GM13976 (cell line): ENCODE results near the gene GRIN3B.

Experiments
- DNase-seq: peaks from one replicate; pipeline ENCODE4 v3.0.0; 2012; ENCODE audit warnings: low spot score
- in situ Hi-C: fragments of 300-500 bp; cut with MboI; formaldehyde crosslinking; loops from one replicate; pipeline ENCODE4 v1.12.0; 2022; ENCODE audit warnings: low sequenced_read_pairs, mixed read lengths, inconsistent platforms; ENCODE audit not compliant: unreplicated experiment
- TF ChIP-seq, protein P1 (sequence below): IDR thresholded peaks from 2 replicates; pipeline ENCODE4 v1.5.1; 2012; ENCODE audit warnings: borderline replicate concordance, mild to moderate bottlenecking; ENCODE audit not compliant: insufficient read depth; ENCODE audit errors: extremely low read depth, missing control alignments, control extremely low read depth

The GRIN3B gene

DNA sequence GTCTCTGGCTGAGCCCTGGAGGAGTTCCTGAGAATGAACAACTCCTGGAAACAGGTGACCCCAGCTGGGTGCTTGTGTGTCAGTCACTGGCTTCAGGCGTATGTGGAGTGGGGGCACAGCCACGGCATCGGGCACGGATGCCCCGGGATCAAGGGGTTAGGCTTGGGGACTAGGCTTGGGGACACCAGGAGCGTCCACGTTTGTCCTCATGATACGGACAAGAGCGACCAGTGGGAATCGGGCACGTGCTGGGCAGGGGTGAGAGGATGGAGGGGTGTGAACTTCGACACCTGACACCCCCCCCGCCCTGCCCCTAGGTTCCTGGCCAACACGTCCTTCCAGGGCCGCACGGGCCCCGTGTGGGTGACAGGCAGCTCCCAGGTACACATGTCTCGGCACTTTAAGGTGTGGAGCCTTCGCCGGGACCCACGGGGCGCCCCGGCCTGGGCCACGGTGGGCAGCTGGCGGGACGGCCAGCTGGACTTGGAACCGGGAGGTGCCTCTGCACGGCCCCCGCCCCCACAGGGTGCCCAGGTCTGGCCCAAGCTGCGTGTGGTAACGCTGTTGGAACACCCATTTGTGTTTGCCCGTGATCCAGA lies 4.1 kb downstream of the GRIN3B start:
- in situ Hi-C loops, result no loop called here
- DNase-seq, result no peak
- TF ChIP-seq, protein P1, sequence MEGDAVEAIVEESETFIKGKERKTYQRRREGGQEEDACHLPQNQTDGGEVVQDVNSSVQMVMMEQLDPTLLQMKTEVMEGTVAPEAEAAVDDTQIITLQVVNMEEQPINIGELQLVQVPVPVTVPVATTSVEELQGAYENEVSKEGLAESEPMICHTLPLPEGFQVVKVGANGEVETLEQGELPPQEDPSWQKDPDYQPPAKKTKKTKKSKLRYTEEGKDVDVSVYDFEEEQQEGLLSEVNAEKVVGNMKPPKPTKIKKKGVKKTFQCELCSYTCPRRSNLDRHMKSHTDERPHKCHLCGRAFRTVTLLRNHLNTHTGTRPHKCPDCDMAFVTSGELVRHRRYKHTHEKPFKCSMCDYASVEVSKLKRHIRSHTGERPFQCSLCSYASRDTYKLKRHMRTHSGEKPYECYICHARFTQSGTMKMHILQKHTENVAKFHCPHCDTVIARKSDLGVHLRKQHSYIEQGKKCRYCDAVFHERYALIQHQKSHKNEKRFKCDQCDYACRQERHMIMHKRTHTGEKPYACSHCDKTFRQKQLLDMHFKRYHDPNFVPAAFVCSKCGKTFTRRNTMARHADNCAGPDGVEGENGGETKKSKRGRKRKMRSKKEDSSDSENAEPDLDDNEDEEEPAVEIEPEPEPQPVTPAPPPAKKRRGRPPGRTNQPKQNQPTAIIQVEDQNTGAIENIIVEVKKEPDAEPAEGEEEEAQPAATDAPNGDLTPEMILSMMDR, result no peak

DNA sequence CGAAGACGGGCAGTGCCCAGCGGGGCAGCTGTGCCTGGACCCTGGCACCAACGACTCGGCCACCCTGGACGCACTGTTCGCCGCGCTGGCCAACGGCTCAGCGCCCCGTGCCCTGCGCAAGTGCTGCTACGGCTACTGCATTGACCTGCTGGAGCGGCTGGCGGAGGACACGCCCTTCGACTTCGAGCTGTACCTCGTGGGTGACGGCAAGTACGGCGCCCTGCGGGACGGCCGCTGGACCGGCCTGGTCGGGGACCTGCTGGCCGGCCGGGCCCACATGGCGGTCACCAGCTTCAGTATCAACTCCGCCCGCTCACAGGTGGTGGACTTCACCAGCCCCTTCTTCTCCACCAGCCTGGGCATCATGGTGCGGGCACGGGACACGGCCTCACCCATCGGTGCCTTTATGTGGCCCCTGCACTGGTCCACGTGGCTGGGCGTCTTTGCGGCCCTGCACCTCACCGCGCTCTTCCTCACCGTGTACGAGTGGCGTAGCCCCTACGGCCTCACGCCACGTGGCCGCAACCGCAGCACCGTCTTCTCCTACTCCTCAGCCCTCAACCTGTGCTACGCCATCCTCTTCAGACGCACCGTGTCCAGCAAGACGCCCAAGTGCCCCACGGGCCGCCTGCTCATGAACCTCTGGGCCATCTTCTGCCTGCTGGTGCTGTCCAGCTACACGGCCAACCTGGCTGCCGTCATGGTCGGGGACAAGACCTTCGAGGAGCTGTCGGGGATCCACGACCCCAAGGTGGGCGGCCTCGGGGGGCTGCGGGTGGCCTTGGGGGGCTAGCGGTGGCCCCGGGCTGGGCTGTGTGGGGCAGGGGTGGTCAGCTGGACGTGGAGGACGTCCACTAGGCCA lies 4.8 kb downstream of the GRIN3B start:
- DNase-seq, result no peak
- TF ChIP-seq, protein P1, result no peak
- in situ Hi-C loops, result no loop called here

DNA sequence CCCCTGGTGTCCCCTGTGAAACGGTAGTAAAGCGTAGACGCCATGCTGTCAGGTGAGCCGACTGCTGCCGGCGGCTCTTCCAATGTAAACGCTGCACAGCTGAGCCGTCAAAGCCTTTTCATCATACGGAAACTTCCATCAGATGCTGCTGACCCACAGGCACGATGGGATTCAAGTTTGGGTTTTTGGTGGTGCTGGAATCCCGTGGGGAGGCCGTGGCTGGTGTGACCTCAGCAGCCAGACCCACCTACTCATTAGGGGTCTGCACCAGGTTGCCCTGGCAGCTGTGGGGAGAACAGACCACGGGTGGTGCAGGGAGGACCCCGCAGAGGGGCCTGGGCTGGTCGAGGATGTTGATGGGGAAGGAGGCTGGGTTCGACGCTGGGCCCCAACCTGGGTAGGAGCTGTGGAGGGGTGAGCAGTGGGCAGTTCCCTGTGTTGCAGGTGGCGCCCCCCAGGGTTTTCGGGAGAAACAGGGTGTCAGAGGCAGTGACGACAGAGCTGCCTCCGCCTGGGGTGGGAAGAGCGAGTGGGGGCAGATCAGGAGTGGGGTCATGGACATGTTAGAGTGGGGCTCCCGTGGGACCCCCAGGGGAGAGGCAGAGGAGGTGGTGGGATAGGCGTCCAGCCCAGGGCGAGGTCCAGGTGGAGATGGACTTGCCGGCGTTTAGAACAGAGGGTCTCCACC lies 6.6 kb downstream of the GRIN3B start:
- TF ChIP-seq, protein P1, result no peak
- DNase-seq, result no peak

DNA sequence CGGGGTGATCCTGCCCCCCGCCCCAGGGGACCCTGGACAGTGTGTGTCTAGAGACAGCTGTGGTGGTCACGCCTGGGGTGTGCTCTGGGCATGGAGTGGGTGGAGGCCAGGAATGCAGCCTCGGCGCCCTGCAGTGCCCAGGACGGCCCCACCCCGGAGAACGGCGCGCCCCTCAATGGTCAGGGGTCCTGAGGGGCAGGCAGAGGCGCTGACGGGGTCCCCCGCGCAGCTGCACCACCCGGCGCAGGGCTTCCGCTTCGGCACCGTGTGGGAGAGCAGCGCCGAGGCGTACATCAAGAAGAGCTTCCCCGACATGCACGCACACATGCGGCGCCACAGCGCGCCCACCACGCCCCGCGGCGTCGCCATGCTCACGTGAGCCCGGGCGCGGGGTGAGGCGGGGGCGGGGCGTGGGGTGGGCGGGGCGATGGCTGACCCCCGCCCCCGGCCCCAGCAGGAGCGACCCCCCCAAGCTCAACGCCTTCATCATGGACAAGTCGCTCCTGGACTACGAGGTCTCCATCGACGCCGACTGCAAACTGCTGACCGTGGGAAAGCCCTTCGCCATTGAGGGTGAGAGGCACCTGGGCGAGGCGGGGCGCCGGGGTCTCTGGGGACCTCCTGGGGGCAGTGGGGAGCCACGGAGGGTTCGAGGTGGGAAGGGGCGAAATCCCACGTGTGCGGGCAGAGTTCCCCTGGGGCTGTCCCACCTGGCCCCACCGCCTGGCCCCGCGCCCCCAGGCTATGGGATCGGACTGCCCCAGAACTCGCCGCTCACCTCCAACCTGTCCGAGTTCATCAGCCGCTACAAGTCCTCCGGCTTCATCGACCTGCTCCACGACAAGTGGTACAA lies 7.4 kb downstream of the GRIN3B start:
- no peak for DNase-seq
- in situ Hi-C loops, result no loop called here
- TF ChIP-seq, protein P1, result no peak

More for the DNA sequence above, 6.6 kb downstream of the GRIN3B start:
- in situ Hi-C loops, result no loop called here

DNA sequence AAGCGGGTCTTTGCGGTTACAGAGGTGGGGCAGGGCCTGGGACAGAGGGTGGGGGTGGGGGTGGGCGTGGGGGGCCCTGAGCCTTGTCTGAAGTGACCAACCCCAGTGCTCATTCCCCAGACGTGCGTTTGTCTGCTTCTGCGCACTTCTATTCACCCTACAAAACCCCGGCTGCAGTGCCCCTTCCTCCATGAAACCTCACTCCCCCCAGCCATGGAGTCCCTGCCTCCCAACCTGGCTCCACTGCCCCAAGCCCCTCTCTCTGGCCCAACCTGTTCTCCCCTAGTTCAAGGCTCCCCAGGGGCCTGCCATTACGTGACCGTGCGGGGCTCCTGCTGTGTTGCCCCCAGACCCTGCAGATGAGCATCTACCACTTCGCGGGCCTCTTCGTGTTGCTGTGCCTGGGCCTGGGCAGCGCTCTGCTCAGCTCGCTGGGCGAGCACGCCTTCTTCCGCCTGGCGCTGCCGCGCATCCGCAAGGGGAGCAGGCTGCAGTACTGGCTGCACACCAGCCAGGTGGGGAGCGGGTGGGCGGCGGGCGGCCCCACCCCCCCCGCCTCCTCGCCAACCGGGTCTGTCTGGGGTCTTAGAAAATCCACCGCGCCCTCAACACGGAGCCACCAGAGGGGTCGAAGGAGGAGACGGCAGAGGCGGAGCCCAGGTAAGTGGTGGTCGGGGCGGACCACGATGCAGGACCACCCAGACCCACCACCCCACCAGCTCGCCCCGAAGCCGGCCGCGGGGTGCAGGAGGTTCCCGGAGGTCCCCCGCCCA lies 8.2 kb downstream of the GRIN3B start:
- in situ Hi-C loops, result no loop called here
- TF ChIP-seq, protein P1, result no peak
- DNase-seq, result no peak
